HG03060 (cell line): ENCODE measurements around the gene CCDC27.
"Not testable (repeated sequence)": the region's sequence is repeated elsewhere in the genome, so short reads cannot be mapped to it uniquely, and the experiment has no call there.

ENCODE experiments used
- ATAC-seq: cut with Tn5 transposase; IDR thresholded peaks from one replicate; pipeline ENCODE4 v1.9.1; 2021; ENCODE audit warnings: low read depth, moderate number of reproducible peaks; ENCODE audit not compliant: unreplicated experiment

The CCDC27 gene

DNA sequence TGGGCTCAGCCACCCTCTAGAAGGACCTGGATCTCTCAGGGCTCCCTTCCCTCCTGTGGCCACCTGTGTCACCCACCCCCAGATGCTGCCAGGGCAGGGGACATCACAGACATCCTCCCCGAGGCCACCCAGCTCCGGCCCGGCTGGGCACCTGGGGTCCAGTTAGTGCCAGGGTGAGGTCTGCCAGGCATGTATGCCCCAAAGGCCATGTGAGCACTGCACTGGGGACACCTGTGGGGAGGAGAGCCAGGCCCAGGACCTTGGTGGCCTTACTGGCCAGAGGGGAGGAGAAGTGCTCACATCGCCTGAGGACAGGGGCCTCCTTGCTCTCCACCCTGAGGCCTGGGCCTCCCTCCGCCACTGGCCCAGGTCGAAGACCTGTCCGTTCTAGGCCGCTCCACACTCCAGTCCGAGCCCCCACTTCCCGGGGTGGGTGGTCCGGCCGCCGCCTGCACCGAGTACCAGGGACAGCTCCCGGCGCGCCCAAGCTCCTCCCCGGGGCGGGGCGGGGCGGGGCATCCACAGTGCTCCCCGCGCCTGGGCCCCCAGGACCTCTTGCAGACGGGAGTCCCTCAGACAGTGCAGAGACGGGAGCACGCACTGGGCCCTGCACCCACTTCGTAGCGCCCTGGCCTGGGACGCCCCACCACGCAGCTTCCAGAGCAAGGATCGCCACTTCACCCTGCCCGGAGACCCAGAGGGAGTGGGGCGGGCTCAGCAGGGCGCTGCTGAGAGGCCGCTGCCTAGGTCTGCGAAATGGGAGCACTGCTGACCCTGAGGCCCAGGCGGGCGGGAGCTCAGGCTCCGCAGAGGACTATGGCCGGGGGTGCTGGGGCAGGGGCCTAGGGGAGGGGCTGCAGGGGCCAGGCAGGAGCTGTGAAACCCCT is 34.3 kb upstream of the CCDC27 start:
- no peak for ATAC-seq

DNA sequence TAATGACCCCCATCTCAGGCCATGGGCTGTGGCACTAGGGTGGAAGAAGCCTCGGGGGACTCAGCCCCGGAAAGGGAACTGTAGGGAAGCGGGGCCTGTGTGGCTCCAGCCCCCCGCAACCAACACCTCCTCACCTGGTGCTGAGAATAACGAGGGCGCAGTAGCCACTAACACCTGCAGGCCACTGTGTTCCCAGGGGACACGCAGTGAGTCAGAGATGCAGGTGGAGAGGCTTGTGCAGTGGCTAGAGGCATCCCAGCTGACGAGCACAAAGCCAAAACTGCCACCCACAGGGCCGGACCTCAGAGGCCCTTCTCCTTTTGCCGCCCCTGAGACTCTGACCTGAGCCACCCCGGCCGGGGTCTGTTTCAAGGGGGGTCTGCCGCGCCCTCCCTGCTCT is 33.5 kb upstream of the CCDC27 start:
- no peak for ATAC-seq

DNA sequence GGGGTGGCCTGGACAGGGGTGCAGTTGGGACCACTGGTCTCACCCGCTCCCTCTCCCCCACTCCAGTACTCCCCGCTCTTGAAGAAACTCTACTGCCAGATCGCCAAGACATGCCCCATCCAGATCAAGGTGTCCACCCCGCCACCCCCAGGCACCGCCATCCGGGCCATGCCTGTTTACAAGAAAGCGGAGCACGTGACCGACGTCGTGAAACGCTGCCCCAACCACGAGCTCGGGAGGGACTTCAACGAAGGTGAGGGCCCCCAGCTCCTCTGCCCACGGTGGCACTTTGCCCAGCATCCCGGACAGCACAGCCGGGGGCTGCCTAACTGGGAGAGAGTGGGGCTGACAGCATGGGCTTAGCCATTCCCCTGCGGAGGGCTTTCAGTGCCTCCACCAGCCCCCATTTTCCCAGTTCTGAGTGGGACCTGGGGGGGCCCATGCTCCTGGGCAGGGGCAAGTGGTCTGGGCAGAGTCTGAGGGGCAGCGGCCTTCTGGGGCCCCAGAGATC is 30.2 kb upstream of the CCDC27 start:
- no peak for ATAC-seq

GRCh38 chr1:3722846-3723245 is 29.4 kb upstream of the CCDC27 start:
- no peak for ATAC-seq

GRCh38 chr1:3724416-3725030 is 27.7 kb upstream of the CCDC27 start:
- not testable (repeated sequence) for ATAC-seq

- no peak for ATAC-seq
Observed at GRCh38 chr1:3725366-3725765, 26.9 kb upstream of the CCDC27 start.

DNA sequence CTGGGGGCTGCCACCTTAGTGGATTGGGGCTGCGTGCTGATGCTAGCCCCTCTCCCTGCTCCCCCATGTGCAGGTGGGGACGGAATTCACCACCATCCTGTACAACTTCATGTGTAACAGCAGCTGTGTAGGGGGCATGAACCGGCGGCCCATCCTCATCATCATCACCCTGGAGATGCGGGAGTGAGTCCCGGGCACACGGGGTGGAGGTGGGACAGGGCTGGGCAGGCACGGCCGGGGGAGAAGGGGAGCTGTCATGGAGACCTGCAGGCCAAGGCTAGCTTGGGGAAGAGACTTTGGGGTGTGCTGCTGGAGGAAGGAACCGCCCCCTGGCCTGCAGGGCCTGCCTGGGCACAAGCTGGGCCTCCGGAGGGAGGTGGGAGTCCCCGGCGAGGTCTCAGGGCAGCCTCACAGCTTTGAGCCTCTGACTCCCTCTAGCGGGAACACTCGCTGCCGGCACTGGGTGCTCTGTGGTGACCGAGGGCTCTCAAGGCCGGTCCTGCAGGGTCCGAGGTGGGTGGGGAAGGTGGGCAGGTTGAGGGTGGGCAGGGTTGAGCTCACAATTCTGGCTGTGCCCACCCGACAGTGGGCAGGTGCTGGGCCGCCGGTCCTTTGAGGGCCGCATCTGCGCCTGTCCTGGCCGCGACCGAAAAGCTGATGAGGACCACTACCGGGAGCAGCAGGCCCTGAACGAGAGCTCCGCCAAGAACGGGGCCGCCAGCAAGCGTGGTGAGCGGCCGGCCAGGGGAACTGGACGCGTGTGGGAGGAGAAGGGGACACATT is 25.0 kb upstream of the CCDC27 start:
- ATAC-seq = no peak

DNA sequence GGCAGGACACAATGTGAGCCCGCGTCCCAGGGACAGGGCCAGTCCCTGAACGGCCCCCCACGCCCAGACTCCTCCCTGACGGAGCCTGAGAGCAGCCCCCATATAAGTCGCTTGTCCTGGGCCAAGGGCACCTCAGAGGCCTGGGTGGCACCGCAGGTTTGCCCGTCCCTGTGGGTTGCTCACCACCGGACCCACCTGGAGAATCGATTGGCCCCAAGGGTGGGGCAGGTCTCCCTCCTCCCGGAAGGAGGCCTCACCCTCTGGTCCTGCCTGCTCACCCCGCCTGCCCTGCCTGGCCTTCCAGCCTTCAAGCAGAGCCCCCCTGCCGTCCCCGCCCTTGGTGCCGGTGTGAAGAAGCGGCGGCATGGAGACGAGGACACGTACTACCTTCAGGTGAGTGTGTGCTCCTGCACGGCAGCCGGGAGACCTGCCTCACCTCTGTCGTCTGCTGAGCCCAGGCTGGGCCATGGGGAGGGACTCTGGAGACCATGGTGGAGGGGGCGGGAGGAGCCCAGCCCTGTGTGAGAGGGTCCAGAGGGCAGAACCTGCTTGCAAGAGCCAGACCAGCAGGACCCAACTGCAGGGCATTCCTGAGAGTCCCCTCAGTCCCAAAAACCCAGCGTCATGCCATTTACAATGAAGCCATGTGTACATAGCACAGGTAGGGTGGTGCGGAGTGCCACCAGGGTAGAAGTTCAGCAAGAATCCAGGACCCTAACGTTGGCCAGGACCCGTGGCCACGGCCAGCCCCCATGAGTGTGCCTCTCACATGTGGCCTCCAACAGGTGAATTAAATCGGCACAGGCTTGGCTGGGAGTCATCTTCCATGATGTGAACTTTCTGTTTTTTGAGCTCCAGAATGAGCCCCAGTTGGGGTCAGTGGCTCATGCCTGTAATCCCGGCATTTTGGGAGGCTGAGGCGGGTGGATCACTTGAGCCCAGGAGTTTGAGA is 24.1 kb upstream of the CCDC27 start:
- ATAC-seq = no peak

- ATAC-seq = no peak
Observed at GRCh38 chr1:3729594-3730542, 22.4 kb upstream of the CCDC27 start.

GRCh38 chr1:3730543-3731247 is 21.6 kb upstream of the CCDC27 start:
- no peak for ATAC-seq

- ATAC-seq = no peak
Observed at GRCh38 chr1:3731583-3732433, 20.4 kb upstream of the CCDC27 start.

GRCh38 chr1:3732434-3733093 is 19.7 kb upstream of the CCDC27 start:
- no peak for ATAC-seq

DNA sequence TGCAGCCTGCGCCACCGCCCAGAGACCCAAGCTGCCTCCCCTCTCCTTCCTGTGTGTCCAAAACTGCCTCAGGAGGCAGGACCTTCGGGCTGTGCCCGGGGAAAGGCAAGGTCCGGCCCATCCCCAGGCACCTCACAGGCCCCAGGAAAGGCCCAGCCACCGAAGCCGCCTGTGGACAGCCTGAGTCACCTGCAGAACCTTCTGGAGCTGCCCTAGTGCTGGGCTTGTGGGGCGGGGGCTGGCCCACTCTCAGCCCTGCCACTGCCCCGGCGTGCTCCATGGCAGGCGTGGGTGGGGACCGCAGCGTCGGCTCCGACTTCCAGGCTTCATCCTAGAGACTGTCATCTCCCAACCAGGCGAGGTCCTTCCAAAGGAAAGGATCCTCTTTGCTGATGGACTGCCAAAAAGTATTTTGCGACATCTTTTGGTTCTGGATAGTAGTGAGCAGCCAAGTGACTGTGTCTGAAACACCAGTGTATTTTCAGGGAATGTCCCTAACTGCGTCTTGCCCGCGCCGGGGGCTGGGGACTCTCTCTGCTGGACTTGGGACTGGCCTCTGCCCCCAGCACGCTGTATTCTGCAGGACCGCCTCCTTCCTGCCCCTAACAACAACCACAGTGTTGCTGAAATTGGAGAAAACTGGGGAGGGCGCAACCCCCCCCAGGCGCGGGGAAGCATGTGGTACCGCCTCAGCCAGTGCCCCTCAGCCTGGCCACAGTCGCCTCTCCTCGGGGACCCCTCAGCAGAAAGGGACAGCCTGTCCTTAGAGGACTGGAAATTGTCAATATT is 19.0 kb upstream of the CCDC27 start:
- ATAC-seq = no peak

GRCh38 chr1:3733883-3734589 is 18.2 kb upstream of the CCDC27 start:
- no peak for ATAC-seq

DNA sequence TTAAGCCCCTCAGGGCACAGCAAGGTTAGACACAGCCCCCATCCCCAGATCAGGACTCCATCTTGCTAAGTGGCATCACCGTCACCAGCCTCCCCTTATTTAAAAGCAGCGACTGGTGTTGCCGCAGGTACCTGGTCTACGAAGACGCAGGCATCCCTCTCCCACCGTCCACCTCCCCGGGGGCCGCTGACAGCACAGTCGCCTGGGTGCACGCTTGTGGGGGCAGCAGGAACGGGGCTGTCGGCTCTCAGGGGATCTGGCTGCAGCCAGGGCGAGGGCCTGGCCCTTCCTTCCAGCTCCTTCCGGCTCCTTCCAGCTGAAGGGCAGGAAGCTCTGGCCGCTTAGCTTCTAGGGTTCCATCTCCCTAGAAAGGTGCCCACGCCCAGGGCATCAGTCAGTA is 17.6 kb upstream of the CCDC27 start:
- no peak for ATAC-seq
